Measurements from ENCODE around the gene PARD6B.
"Not testable (repeated sequence)": the region's sequence is repeated elsewhere in the genome, so short reads cannot be mapped to it uniquely, and the experiment has no call there.

PARD6B gene

GRCh38 chr20:50701041-50701963, 30.1 kb upstream of the PARD6B start:
- in situ Hi-C loops (cut with MboI; ENCODE audit: low sequenced_read_pairs) = no loop called here

GRCh38 chr20:50703651-50704438, 27.5 kb upstream of the PARD6B start:
- in situ Hi-C loops (cut with MboI; ENCODE audit: low sequenced_read_pairs) = not testable (repeated sequence)

DNA sequence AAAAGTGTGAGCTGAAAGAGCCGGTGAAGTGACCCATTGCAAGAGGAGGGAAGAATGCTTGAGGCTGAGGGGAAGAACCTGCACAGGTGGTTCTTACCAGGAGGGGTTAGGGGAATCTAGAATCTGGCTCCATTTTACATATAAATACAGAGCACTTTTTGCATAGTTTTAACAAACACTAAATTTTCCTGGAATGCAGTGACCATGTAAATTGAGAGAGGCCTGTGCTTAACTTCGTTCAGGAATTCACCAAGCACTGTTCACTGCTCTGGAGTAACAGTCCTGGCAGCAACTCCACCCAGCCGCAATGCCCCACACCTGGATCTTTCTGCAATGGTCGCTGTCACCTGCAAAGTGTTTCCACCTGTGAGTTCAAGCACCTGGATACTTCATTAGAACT, 26.9 kb upstream of the PARD6B start:
- in situ Hi-C loops (cut with MboI; ENCODE audit: low sequenced_read_pairs) = no loop called here

DNA sequence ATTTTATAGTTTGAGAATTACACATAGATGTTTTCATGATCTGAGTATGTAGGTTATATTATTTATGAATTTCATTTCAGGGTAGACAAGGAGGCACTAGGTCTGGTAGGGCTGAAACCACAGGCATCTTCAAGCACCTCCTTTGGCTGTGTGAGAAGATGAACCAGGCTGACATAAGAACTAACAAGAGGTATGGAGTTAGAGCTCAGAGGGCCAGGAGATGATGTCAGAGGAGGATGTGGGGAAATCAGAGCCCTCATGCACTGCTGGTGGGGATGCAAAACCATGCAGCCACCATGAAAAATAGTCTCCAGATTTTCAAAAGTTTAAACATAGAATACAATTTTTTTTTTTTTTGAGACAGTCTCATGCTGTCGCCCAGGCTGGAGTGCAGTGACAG, 26.4 kb upstream of the PARD6B start:
- in situ Hi-C loops (cut with MboI; ENCODE audit: low sequenced_read_pairs) = no loop called here

DNA sequence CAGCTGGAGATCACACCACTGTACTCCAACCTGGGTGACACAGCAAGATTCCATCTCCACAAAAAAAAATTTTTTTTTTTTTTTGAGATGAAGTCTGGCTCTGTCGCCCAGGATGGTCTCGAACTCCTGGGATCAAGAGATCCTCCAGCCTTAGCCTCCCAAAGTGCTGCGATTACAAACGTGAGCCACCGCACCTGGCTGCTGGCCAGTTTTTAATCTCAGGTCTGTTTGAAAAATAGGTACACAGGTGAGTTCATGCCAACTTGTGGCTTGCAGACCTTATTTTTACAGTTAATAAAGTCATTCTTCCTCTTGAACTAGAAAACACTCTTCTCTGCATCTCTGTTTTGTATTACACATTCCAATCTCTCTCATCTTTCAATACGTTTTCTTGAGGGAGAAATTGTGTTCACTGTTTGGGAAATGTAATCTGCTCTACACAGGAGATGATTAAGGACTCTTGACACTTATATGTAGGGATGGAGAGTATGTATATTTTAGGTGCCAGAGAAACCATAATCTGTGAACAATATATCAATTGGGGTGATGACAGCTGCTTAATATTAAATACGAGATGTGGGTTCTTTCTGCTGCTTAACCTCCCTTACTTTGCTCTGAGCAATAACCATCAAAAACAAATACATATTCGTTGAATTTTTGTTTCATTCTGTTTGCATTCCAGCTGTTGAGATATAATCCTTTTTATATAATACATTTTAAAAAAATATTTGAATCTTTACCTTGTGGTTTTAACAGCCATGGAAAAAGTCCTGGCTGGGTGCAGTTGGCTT, 22.3 kb upstream of the PARD6B start:
- in situ Hi-C loops (cut with MboI; ENCODE audit: low sequenced_read_pairs) = no loop called here

DNA sequence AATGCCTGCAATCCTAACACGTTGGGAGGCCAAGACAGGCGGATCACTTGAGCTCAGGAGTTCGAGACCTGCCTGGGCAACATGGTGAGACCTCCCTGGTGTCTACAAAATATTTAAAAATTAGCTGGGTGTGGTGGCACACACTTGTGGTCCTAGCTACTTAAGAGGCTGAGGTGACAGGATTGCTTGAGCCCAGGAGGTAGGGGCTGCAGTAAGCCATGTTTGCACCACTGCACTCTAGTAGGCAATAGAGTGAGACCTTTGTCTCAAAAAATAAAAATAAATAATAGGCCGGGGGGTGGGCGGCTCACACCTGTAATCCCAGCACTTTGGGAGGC, 21.8 kb upstream of the PARD6B start:
- in situ Hi-C loops (cut with MboI; ENCODE audit: low sequenced_read_pairs) = no loop called here

DNA sequence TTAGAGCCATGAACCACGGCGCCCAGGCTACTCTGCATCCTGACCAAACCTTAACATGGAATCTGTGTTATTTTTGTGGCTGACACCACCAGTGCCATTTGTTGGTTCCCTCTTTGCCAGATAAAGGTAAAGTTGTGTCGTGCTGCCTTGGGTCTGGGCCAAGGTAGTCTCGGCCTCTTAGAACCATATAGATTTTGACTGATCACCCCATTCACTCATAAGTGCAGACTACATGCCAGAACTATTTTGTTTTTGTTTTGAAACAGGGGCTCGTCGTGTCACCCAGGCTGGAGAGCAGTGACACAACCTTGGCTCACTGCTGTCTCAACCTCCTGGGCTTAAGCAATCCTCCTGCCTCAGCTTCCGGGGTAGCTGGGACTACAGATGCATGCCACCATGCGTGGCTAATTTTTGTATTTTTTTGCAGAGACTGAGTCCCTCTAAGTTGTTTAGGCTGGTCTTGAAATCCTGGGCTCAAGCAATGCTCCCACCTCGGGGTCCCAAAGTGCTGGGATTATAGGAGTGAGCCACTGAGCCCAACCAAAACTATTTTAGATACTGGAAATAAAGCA, 20.8 kb upstream of the PARD6B start:
- in situ Hi-C loops (cut with MboI; ENCODE audit: low sequenced_read_pairs) = no loop called here

DNA sequence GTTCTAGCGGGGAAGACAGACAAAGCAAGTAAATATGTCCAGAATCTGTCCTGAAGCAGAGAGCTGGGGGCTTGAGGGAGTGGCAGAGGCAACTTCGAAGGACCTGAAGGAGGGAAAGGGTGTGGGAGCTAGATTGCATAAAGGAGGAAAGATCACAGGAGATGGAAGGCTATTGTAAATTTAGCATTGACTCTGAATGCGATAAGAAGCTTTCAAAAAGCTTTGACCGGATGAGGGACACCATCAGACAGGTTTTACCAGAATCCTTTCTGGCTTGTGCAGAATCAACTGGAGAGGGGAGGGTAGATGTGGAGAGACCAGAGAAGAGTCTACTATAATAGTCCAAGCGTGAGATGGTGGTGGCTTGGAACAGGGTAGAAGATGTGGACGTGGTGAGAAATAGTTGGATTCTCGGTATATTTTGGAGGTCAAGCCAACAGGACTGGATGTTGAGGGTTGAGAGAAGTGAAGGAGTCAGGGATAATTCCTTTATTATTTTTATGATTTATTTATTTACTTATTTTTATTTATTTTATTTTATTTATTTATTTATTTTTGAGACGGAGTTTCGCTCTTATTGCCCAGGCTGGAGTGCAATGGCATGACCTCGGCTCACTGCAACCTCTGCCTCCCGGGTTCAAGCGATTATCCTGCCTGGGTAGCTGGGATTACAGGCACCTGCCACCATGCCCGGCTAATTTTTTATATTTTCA, 20.1 kb upstream of the PARD6B start:
- in situ Hi-C loops (cut with MboI; ENCODE audit: low sequenced_read_pairs) = no loop called here

- in situ Hi-C loops (cut with MboI; ENCODE audit: low sequenced_read_pairs) = no loop called here
Observed at GRCh38 chr20:50712771-50713656, 18.4 kb upstream of the PARD6B start.

GRCh38 chr20:50713657-50714101, 17.7 kb upstream of the PARD6B start:
- in situ Hi-C loops (cut with MboI; ENCODE audit: low sequenced_read_pairs) = no loop called here

DNA sequence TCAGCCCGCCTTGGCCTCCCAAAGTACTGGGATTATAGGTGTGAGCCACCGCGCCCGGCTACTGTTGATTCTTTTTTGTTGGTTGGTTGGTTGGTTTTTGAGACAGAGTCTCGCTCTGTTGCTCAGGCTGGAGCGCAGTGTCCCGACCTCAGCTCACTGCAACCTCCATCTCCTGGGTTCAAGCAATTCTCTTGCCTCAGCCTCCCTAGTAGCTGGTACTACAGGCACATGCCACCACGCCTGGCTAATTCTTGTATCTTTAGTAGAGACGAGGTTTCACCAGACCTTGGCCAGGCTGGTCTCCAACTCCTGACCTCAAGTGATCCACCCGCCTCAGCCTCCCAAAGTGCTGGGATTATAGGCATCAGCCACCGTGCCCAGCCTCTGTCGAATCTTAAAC, 17.0 kb upstream of the PARD6B start:
- in situ Hi-C loops (cut with MboI; ENCODE audit: low sequenced_read_pairs) = not testable (repeated sequence)

DNA sequence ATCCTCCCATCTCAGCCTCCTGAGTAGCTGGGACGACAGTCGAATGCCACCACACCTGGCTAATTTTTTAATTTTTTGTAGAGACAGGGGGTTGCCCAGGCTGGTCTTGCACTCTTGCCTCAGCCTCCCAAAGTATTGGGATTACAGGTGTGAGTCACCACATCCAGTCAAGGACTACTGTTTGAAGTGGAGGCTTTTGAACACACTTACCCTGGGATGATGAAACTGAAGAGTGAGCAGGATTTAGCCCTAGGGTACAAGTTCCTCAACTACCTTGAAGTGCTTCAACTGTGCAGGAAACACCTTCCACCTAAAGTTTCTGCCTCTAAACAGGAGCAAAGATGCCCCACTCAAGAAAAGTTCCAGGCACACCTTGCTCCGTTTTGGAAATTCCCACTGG, 15.7 kb upstream of the PARD6B start:
- in situ Hi-C loops (cut with MboI; ENCODE audit: low sequenced_read_pairs) = no loop called here

- in situ Hi-C loops (cut with MboI; ENCODE audit: low sequenced_read_pairs) = no loop called here
Observed at GRCh38 chr20:50716518-50716917, 14.9 kb upstream of the PARD6B start.

DNA sequence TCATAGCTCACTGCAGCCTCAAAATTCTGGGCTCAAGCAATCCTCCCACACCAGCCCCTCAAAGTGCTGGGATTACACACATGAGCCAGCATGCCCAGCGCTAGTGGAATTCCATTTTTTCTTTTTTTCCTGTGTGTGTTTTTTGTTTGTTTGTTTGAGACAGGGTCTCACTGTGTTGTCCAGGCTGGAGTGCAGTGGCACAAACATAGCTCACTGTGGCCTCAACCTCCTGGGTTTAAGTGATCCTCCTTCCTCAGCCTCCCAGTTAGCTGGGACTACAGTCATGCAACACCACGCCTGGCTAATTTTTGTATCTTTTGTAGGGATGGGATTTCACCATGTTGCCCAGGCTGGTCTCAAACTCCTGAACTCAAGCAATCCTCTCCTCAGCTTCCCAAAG, 14.1 kb upstream of the PARD6B start:
- in situ Hi-C loops (cut with MboI; ENCODE audit: low sequenced_read_pairs) = no loop called here

- in situ Hi-C loops (cut with MboI; ENCODE audit: low sequenced_read_pairs) = no loop called here
Observed at GRCh38 chr20:50717974-50718761, 13.2 kb upstream of the PARD6B start.

DNA sequence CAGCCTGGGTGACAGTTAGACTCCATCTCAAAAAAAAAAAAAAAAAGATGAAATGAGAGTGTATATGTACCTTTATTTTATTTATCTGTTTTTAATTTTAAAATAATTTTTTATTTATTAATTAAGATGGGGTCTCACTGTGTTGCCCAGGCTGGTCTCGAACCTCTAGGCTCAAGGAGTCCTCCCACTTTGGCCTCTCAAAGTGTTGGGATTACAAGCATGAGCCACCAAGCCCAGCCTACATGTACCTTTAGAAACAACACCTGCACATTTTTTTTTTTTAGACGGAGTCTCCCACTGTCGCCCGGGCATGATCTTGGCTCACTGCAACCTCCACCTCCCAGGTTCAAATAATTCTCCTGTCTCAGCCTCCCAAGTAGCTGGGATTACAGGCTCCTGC, 12.1 kb upstream of the PARD6B start:
- in situ Hi-C loops (cut with MboI; ENCODE audit: low sequenced_read_pairs) = no loop called here

DNA sequence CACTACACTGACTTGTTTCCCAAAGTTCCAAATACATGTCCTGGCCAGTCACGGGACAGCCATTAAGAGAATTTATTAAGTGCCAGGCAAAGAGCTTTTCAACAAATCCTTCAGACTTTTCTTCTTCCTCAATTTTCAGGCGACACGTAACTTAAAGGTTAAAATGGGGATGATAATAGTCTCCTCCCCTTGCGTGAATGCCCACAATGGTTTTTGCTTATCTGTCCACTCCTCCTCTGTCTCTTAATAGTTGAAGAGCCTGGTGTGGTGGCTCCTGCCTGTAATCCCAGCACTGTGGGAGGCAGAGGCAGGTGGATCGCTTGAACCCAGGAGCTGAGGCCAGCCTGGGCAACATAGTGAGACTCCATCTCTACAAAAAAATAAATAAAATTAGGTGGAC, 11.4 kb upstream of the PARD6B start:
- in situ Hi-C loops (cut with MboI; ENCODE audit: low sequenced_read_pairs) = no loop called here

- in situ Hi-C loops (cut with MboI; ENCODE audit: low sequenced_read_pairs) = no loop called here
Observed at GRCh38 chr20:50720582-50720981, 10.8 kb upstream of the PARD6B start.

GRCh38 chr20:50721881-50722281, 9.5 kb upstream of the PARD6B start:
- in situ Hi-C loops (cut with MboI; ENCODE audit: low sequenced_read_pairs) = no loop called here

Measured in HL-60/S4 treated with phorbol 12-myristate 13-acetate at 8.2 ng/mL for 4 days and 3 days (cell line).